ENCODE measurements around the gene PYGL.
A peak's percentile ranks its signal among the peaks of the same experiment; 100 is the strongest.
"Not testable (repeated sequence)": the region's sequence is repeated elsewhere in the genome, so short reads cannot be mapped to it uniquely, and the experiment has no call there.

The PYGL gene

GRCh38 chr14:50954811-50955372 lies 10.6 kb upstream of the PYGL start:
- no peak for DNase-seq

GRCh38 chr14:50953502-50953901 lies 9.2 kb upstream of the PYGL start:
- no peak for DNase-seq

GRCh38 chr14:50951032-50951431 lies 6.7 kb upstream of the PYGL start:
- no peak for DNase-seq

GRCh38 chr14:50948205-50948604 lies 3.9 kb upstream of the PYGL start:
- no peak for DNase-seq

GRCh38 chr14:50947446-50947845 lies 3.2 kb upstream of the PYGL start:
- DNase-seq, result no peak

- no peak for DNase-seq
Observed at GRCh38 chr14:50946234-50946935, 2.1 kb upstream of the PYGL start.

- DNase-seq, result peak; percentile 74
Observed at GRCh38 chr14:50944647-50945413, 547 bp upstream of the PYGL start.

- no peak for DNase-seq
Observed at GRCh38 chr14:50943261-50943942, 881 bp downstream of the PYGL start.

GRCh38 chr14:50941638-50942037 lies 2.6 kb downstream of the PYGL start:
- DNase-seq, result not testable (repeated sequence)

- no peak for DNase-seq
Observed at GRCh38 chr14:50941151-50941550, 3.1 kb downstream of the PYGL start.

- DNase-seq, result no peak
Observed at GRCh38 chr14:50937800-50938199, 6.5 kb downstream of the PYGL start.

- no peak for DNase-seq
Observed at GRCh38 chr14:50937325-50937724, 7.0 kb downstream of the PYGL start.

GRCh38 chr14:50936882-50937281 lies 7.4 kb downstream of the PYGL start:
- DNase-seq, result no peak

- DNase-seq, result no peak
Observed at GRCh38 chr14:50936016-50936340, 8.3 kb downstream of the PYGL start.

- DNase-seq, result no peak
Observed at GRCh38 chr14:50935126-50936015, 8.9 kb downstream of the PYGL start.

- DNase-seq, result no peak
Observed at GRCh38 chr14:50932592-50933495, 11.4 kb downstream of the PYGL start.

GRCh38 chr14:50932156-50932555 lies 12.1 kb downstream of the PYGL start:
- DNase-seq, result no peak

GRCh38 chr14:50931559-50931958 lies 12.7 kb downstream of the PYGL start:
- DNase-seq, result no peak

- DNase-seq, result no peak
Observed at GRCh38 chr14:50929506-50929905, 14.8 kb downstream of the PYGL start.

GRCh38 chr14:50928002-50928635 lies 16.2 kb downstream of the PYGL start:
- no peak for DNase-seq

- DNase-seq, result no peak
Observed at GRCh38 chr14:50926851-50927386, 17.4 kb downstream of the PYGL start.
